ENCODE data around the gene PRKCA. TPM values are rescaled to one million over a fixed set of nuclear protein-coding genes. Genes with fewer than 3 reads are reported as not detected.

Gene PRKCA
- total RNA-seq, 3 donors from 2014 or later: 5.1 to 10.5 (median 6.6) TPM

GRCh38 chr17:66365903-66366302, 63.5 kb downstream of the PRKCA start:
- Histone ChIP-seq H3K4me3 (no peak overlapping the region), H3K36me3 (no peaks in the 10 kb centered on the region), H3K27me3 (no peaks in the 10 kb centered on the region), H3K9me3 (no peaks in the 10 kb centered on the region), H3K27ac (no peak overlapping the region), H3K4me1 (no peaks in the 10 kb centered on the region)
- intact Hi-C loops (cut with DNase I; ENCODE audit: low total_unique reads): no loop called here
- TF ChIP-seq POLR2AphosphoS5 (IDR thresholded peaks at IDR 0.05) (no peak), POLR2A (IDR thresholded peaks at IDR 0.05) (no peak)
- no peak for DNase-seq (ENCODE audit: low spot score in 2 of 2)

GRCh38 chr17:66367107-66367506, 64.7 kb downstream of the PRKCA start:
- no peak for DNase-seq (ENCODE audit: low spot score in 2 of 2)
- Histone ChIP-seq H3K27ac (no peak overlapping the region), H3K4me1 (no peaks in the 10 kb centered on the region), H3K4me3 (no peak overlapping the region), H3K27me3 (no peaks in the 10 kb centered on the region), H3K9me3 (no peaks in the 10 kb centered on the region), H3K36me3 (no peaks in the 10 kb centered on the region)
- TF ChIP-seq CTCF (IDR thresholded peaks at IDR 0.05): no peak
- TF ChIP-seq POLR2A (IDR thresholded peaks at IDR 0.05): no peak
- TF ChIP-seq POLR2AphosphoS5 (IDR thresholded peaks at IDR 0.05): no peak
- intact Hi-C loops (cut with DNase I; ENCODE audit: low total_unique reads): no loop called here

GRCh38 chr17:66369830-66370229, 67.4 kb downstream of the PRKCA start:
- no peaks in the 10 kb centered on the region for H3K27me3 ChIP-seq

GRCh38 chr17:66371561-66371960, 69.1 kb downstream of the PRKCA start:
- no peak for DNase-seq (ENCODE audit: low spot score in 2 of 2)
- no peak overlapping the region for H3K27ac ChIP-seq
- no peaks in the 10 kb centered on the region for H3K9me3 ChIP-seq
- no peak for TF ChIP-seq CTCF (IDR thresholded peaks at IDR 0.05)
- TF ChIP-seq POLR2A (IDR thresholded peaks at IDR 0.05): no peak
- no peak for TF ChIP-seq POLR2AphosphoS5 (IDR thresholded peaks at IDR 0.05)
- intact Hi-C loops (cut with DNase I; ENCODE audit: low total_unique reads): no loop called here
- no peaks in the 10 kb centered on the region for H3K36me3 ChIP-seq
- H3K27me3 ChIP-seq: no peaks in the 10 kb centered on the region
- H3K4me1 ChIP-seq: no peaks in the 10 kb centered on the region
- no peak overlapping the region for H3K4me3 ChIP-seq

More at GRCh38 chr17:66369830-66370229, 67.4 kb downstream of the PRKCA start:
- Histone ChIP-seq H3K27ac (no peak overlapping the region), H3K4me1 (no peaks in the 10 kb centered on the region), H3K9me3 (no peaks in the 10 kb centered on the region), H3K4me3 (no peak overlapping the region), H3K36me3 (no peaks in the 10 kb centered on the region)
- no peak for DNase-seq (ENCODE audit: low spot score in 2 of 2)
- intact Hi-C loops (cut with DNase I; ENCODE audit: low total_unique reads): no loop called here
- TF ChIP-seq POLR2AphosphoS5 (IDR thresholded peaks at IDR 0.05) (no peak), CTCF (IDR thresholded peaks at IDR 0.05) (no peak), POLR2A (IDR thresholded peaks at IDR 0.05) (no peak)

GRCh38 chr17:66372182-66372581, 69.8 kb downstream of the PRKCA start:
- Histone ChIP-seq H3K27me3 (no peaks in the 10 kb centered on the region), H3K4me1 (no peaks in the 10 kb centered on the region), H3K4me3 (no peak overlapping the region), H3K27ac (no peak overlapping the region), H3K36me3 (no peaks in the 10 kb centered on the region), H3K9me3 (no peaks in the 10 kb centered on the region)
- DNase-seq (ENCODE audit: low spot score in 2 of 2): no peak
- TF ChIP-seq POLR2A (IDR thresholded peaks at IDR 0.05) (no peak), CTCF (IDR thresholded peaks at IDR 0.05) (no peak), POLR2AphosphoS5 (IDR thresholded peaks at IDR 0.05) (no peak)
- intact Hi-C loops (cut with DNase I; ENCODE audit: low total_unique reads): no loop called here

- intact Hi-C loops (cut with DNase I; ENCODE audit: low total_unique reads): no loop called here
- H3K4me1 ChIP-seq: no peaks in the 10 kb centered on the region
- H3K4me3 ChIP-seq: no peak overlapping the region
- DNase-seq (ENCODE audit: low spot score in 2 of 2): no peak
- no peaks in the 10 kb centered on the region for H3K9me3 ChIP-seq
- H3K36me3 ChIP-seq: no peaks in the 10 kb centered on the region
- H3K27me3 ChIP-seq: no peaks in the 10 kb centered on the region
- no peak overlapping the region for H3K27ac ChIP-seq
- TF ChIP-seq POLR2A (IDR thresholded peaks at IDR 0.05) (no peak), CTCF (IDR thresholded peaks at IDR 0.05) (no peak), POLR2AphosphoS5 (IDR thresholded peaks at IDR 0.05) (no peak)
These were observed 70.7 kb downstream of the PRKCA start for GRCh38 chr17:66373079-66373478.
